GM18499 (cell line): Measurements from ENCODE around the gene FDX2.

Source experiments
- ATAC-seq: cut with Tn5 transposase; IDR thresholded peaks from one replicate; pipeline ENCODE4 v1.9.1; 2021; ENCODE audit warnings: moderate number of reproducible peaks; ENCODE audit not compliant: insufficient read depth, unreplicated experiment

FDX2 gene

DNA sequence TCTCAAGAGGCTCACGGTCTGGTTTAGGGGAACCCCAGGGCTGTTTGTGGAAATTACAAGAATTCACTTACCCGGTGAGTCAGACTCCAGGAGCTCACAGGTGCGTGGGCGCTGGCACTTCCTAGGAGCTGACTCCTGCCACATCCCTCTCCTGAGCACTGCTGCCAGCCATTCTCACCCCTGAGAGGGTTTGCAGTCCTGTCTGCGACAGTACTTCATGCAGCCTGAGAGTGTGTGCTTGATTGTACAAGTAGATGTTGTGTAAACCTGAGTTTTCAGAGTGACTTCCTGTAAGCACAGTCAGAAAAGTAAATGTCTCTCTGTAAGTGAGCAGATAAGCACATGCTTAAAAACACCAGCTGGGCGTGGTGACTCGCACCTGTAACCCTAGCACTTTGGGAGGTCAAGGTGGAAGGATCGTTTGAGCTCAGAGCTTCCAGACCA lies 55.7 kb downstream of the FDX2 start:
- ATAC-seq, result no peak
